ENCODE results near the gene ST8SIA3.

The ST8SIA3 gene

GRCh38 chr18:57326718-57327323 is 25.5 kb upstream of the ST8SIA3 start:
- no peaks in the 10 kb centered on the region for H3K4me1 ChIP-seq
- TF ChIP-seq CTCF (IDR thresholded peaks at IDR 0.05) = no peak
- no peak for DNase-seq
- no peaks in the 10 kb centered on the region for H3K36me3 ChIP-seq
- H3K27me3 ChIP-seq = no peaks in the 10 kb centered on the region
- no peak overlapping the region for H3K4me3 ChIP-seq
- H3K27ac ChIP-seq = no peak overlapping the region
- no peaks in the 10 kb centered on the region for H3K9me3 ChIP-seq
- intact Hi-C loops (cut with DNase I; ENCODE audit: low total_unique reads) = no loop called here

GRCh38 chr18:57328665-57329064 is 23.7 kb upstream of the ST8SIA3 start:
- H3K27ac ChIP-seq = no peak overlapping the region
- no peaks in the 10 kb centered on the region for H3K27me3 ChIP-seq
- H3K36me3 ChIP-seq = no peaks in the 10 kb centered on the region
- no peak for TF ChIP-seq CTCF (IDR thresholded peaks at IDR 0.05)
- H3K4me1 ChIP-seq = no peaks in the 10 kb centered on the region
- no peaks in the 10 kb centered on the region for H3K9me3 ChIP-seq
- H3K4me3 ChIP-seq = no peak overlapping the region
- intact Hi-C loops (cut with DNase I; ENCODE audit: low total_unique reads) = no loop called here
- no peak for DNase-seq

- intact Hi-C loops (cut with DNase I; ENCODE audit: low total_unique reads) = no loop called here
- no peaks in the 10 kb centered on the region for H3K9me3 ChIP-seq
- no peaks in the 10 kb centered on the region for H3K27me3 ChIP-seq
- H3K36me3 ChIP-seq = no peaks in the 10 kb centered on the region
- TF ChIP-seq CTCF (IDR thresholded peaks at IDR 0.05) = no peak
- no peak overlapping the region for H3K4me3 ChIP-seq
- H3K4me1 ChIP-seq = no peaks in the 10 kb centered on the region
- no peak for DNase-seq
- no peak overlapping the region for H3K27ac ChIP-seq
Observed at GRCh38 chr18:57329856-57330255, 22.5 kb upstream of the ST8SIA3 start.

GRCh38 chr18:57331718-57332117 is 20.6 kb upstream of the ST8SIA3 start:
- no peaks in the 10 kb centered on the region for H3K9me3 ChIP-seq
- H3K4me3 ChIP-seq = no peak overlapping the region
- H3K4me1 ChIP-seq = no peaks in the 10 kb centered on the region
- no peaks in the 10 kb centered on the region for H3K27me3 ChIP-seq
- DNase-seq = no peak
- no peak overlapping the region for H3K27ac ChIP-seq
- no peaks in the 10 kb centered on the region for H3K36me3 ChIP-seq
- intact Hi-C loops (cut with DNase I; ENCODE audit: low total_unique reads) = no loop called here
- TF ChIP-seq CTCF (IDR thresholded peaks at IDR 0.05) = no peak

GRCh38 chr18:57333940-57334339 is 18.4 kb upstream of the ST8SIA3 start:
- no peak for TF ChIP-seq CTCF (IDR thresholded peaks at IDR 0.05)
- no peaks in the 10 kb centered on the region for H3K9me3 ChIP-seq
- no peak for DNase-seq
- H3K4me1 ChIP-seq = no peaks in the 10 kb centered on the region
- intact Hi-C loops (cut with DNase I; ENCODE audit: low total_unique reads) = no loop called here
- no peaks in the 10 kb centered on the region for H3K27me3 ChIP-seq
- no peak overlapping the region for H3K4me3 ChIP-seq
- no peak overlapping the region for H3K27ac ChIP-seq
- H3K36me3 ChIP-seq = no peaks in the 10 kb centered on the region

- Histone ChIP-seq H3K36me3 (no peaks in the 10 kb centered on the region), H3K4me1 (no peaks in the 10 kb centered on the region), H3K4me3 (no peak overlapping the region), H3K27me3 (no peaks in the 10 kb centered on the region), H3K27ac (no peak overlapping the region), H3K9me3 (no peaks in the 10 kb centered on the region)
- intact Hi-C loops (cut with DNase I; ENCODE audit: low total_unique reads) = no loop called here
- TF ChIP-seq CTCF (IDR thresholded peaks at IDR 0.05) = no peak
- no peak for DNase-seq
Observed at GRCh38 chr18:57334383-57334782, 18.0 kb upstream of the ST8SIA3 start.
